PC-3 (cell line): Measurements from ENCODE around the gene SMARCA4. TPM values are rescaled to one million over a fixed set of nuclear protein-coding genes. Genes with fewer than 3 reads are reported as not detected.

ENCODE experiments used
- ATAC-seq: fragments of 200-7000 bp; cut with Tn5 transposase; 2 replicates; pipeline ENCODE4 v1.9.1; 2020; ENCODE audit warnings: mild to moderate bottlenecking, moderate library complexity
- BruUV-seq: library from RNA; stranded (reverse); fragments of 400-500 nt; replicated peaks from 2 replicates; lab custom pipeline; 2021; lab: Mats Ljungman, UMichigan
- CTCF ChIA-PET: fragments of 300-600 bp; sonication (Branson Sonifier 250); formaldehyde crosslinking; loops from one replicate; lab custom pipeline; 2022; ENCODE audit warnings: antibody characterized with exemption; lab: Charles Lee
- POLR2A ChIA-PET: fragments of 300-600 bp; sonication (Branson Sonifier 250); formaldehyde crosslinking; loops from one replicate; lab custom pipeline; 2022; ENCODE audit warnings: antibody characterized with exemption; ENCODE audit not compliant: unreplicated experiment; lab: Charles Lee
- DNase-seq: peaks from one replicate; pipeline ENCODE4 v3.0.0-alpha.2; 2015
- H2AFZ ChIP-seq: fragments of 300-600 bp; sonication (generic); 2 replicates; pipeline ENCODE4 v1.6.0; 2016; ENCODE audit warnings: antibody characterized with exemption, low read length
- H3F3A ChIP-seq: fragments of 300-600 bp; sonication (generic); one replicate; pipeline ENCODE4 v1.6.0; 2017; ENCODE audit warnings: antibody characterized with exemption, low read length, control low read depth, mild to moderate bottlenecking; ENCODE audit not compliant: unreplicated experiment
- H3K27ac ChIP-seq: fragments of 300-600 bp; sonication (generic); 2 replicates; pipeline ENCODE4 v1.5.1; 2016; ENCODE audit warnings: mild to moderate bottlenecking, low read length
- H3K27me3 ChIP-seq: fragments of 300-600 bp; sonication (generic); 2 replicates; pipeline ENCODE4 v1.6.1; 2016; ENCODE audit warnings: low read length, mixed read lengths
- H3K36me3 ChIP-seq: fragments of 300-600 bp; sonication (generic); 2 replicates; pipeline ENCODE4 v1.6.1; 2016; ENCODE audit warnings: low read depth, mixed run types, low read length, mixed read lengths
- H3K4me1 ChIP-seq: fragments of 300-600 bp; sonication (generic); 2 replicates; pipeline ENCODE4 v1.5.1; 2016; ENCODE audit warnings: low read length; ENCODE audit not compliant: insufficient read depth
- H3K4me2 ChIP-seq: fragments of 300-600 bp; sonication (generic); 2 replicates; pipeline ENCODE4 v1.6.0; 2016; ENCODE audit warnings: low read length
- H3K4me3 ChIP-seq: fragments of 300-600 bp; sonication (generic); 2 replicates; pipeline ENCODE4 v1.5.1; 2016; ENCODE audit warnings: mild to moderate bottlenecking, low read length, mixed read lengths
- H3K79me2 ChIP-seq: fragments of 300-600 bp; sonication (generic); 2 replicates; pipeline ENCODE4 v1.6.1; 2017; ENCODE audit warnings: low read length, mixed read lengths
- H3K9ac ChIP-seq: fragments of 300-600 bp; sonication (generic); 2 replicates; pipeline ENCODE4 v1.6.0; 2016; ENCODE audit warnings: mild to moderate bottlenecking, low read length
- H3K9me2 ChIP-seq: fragments of 300-600 bp; sonication (generic); replicated peaks from 2 replicates; pipeline ENCODE4 v1.6.1; 2016; ENCODE audit warnings: mixed run types, low read length, mixed read lengths
- H3K9me3 ChIP-seq: fragments of 300-600 bp; sonication (generic); 2 replicates; pipeline ENCODE4 v1.6.1; 2016; ENCODE audit warnings: low read length, mixed read lengths
- H4K20me1 ChIP-seq: fragments of 300-600 bp; sonication (generic); 2 replicates; pipeline ENCODE4 v1.6.1; 2016; ENCODE audit warnings: low read length, mixed read lengths
- EZH2 ChIP-seq: fragments of 300-600 bp; sonication (generic); IDR thresholded peaks from one replicate; pipeline ENCODE4 v1.6.1; 2017; ENCODE audit warnings: antibody characterized with exemption, mild to moderate bottlenecking, low read length; ENCODE audit not compliant: unreplicated experiment
- EZH2phosphoT487 ChIP-seq: fragments of 300-600 bp; sonication (generic); IDR thresholded peaks from 2 replicates; pipeline ENCODE4 v1.6.1; 2018; ENCODE audit warnings: mild to moderate bottlenecking, antibody characterized with exemption, low read length, borderline replicate concordance
- intact Hi-C: fragments of 100-400 bp; cut with micrococcal nuclease; formaldehyde crosslinking; loops from 2 replicates; pipeline ENCODE4 v1.9.0; 2023
- total RNA-seq: library from RNA; depleted of rRNA; stranded (reverse); fragments of >200 nt; gene quantifications from 2 replicates; pipeline ENCODE4 v1.2.3, GENCODE V29; 2014
- TF ChIP-seq, protein P1 (sequence below): fragments of 300-600 bp; sonication (generic); conservative IDR thresholded peaks from 2 replicates; pipeline ENCODE4 v1.5.1; 2017; ENCODE audit warnings: antibody characterized with exemption, low read depth, mild to moderate bottlenecking, low read length

Gene SMARCA4
- total RNA-seq, 1 experiment from 2014 or later = 197 TPM

DNA sequence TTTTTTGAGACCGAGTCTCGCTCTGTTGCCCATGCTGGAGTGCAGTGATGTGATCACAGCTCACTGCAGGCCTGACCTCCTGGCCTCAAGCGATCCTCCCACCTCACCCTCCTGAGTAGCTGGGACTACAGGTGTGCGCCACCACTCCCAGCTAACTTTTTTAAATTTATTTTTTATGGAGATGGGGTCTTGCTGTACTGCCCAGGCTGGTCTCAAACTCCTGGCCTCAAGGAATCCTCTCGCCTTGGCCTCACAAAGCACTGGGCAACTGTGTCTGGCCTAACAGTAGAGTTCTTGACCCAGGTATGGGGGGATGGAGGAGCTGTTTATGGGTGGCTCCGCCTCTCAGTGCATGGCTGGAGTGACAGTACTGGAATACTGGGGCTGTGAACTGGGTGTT, 59.6 kb downstream of the SMARCA4 start:
- H2AFZ ChIP-seq = no peak overlapping the region
- H3K9ac ChIP-seq = no peak overlapping the region
- no peak overlapping the region for H3K27ac ChIP-seq
- no peaks in the 10 kb centered on the region for H3F3A ChIP-seq
- no peak for ATAC-seq
- POLR2A ChIA-PET = no interaction called here
- CTCF ChIA-PET = interaction anchor here (0.7 kb wide), 1 partner anchor 78 kb away, joined by 8 read pairs; no protein-coding TSS in a partner anchor
- BruUV-seq = no TSS peak
- peaks cover 75% of the 10 kb centered on the region for H3K36me3 ChIP-seq
- intact Hi-C loops = no loop called here
- no peaks in the 10 kb centered on the region for H4K20me1 ChIP-seq
- TF ChIP-seq, protein P1, sequence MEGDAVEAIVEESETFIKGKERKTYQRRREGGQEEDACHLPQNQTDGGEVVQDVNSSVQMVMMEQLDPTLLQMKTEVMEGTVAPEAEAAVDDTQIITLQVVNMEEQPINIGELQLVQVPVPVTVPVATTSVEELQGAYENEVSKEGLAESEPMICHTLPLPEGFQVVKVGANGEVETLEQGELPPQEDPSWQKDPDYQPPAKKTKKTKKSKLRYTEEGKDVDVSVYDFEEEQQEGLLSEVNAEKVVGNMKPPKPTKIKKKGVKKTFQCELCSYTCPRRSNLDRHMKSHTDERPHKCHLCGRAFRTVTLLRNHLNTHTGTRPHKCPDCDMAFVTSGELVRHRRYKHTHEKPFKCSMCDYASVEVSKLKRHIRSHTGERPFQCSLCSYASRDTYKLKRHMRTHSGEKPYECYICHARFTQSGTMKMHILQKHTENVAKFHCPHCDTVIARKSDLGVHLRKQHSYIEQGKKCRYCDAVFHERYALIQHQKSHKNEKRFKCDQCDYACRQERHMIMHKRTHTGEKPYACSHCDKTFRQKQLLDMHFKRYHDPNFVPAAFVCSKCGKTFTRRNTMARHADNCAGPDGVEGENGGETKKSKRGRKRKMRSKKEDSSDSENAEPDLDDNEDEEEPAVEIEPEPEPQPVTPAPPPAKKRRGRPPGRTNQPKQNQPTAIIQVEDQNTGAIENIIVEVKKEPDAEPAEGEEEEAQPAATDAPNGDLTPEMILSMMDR = no peak
- TF ChIP-seq EZH2phosphoT487 (no peak), EZH2 (no peak)
- no peak overlapping the region for H3K4me2 ChIP-seq
- no peaks in the 10 kb centered on the region for H3K27me3 ChIP-seq
- no peak for DNase-seq
- no peaks in the 10 kb centered on the region for H3K9me3 ChIP-seq
- no peaks in the 10 kb centered on the region for H3K9me2 ChIP-seq
- H3K4me3 ChIP-seq = no peak overlapping the region
- H3K79me2 ChIP-seq = no peaks in the 10 kb centered on the region
- no peaks in the 10 kb centered on the region for H3K4me1 ChIP-seq

DNA sequence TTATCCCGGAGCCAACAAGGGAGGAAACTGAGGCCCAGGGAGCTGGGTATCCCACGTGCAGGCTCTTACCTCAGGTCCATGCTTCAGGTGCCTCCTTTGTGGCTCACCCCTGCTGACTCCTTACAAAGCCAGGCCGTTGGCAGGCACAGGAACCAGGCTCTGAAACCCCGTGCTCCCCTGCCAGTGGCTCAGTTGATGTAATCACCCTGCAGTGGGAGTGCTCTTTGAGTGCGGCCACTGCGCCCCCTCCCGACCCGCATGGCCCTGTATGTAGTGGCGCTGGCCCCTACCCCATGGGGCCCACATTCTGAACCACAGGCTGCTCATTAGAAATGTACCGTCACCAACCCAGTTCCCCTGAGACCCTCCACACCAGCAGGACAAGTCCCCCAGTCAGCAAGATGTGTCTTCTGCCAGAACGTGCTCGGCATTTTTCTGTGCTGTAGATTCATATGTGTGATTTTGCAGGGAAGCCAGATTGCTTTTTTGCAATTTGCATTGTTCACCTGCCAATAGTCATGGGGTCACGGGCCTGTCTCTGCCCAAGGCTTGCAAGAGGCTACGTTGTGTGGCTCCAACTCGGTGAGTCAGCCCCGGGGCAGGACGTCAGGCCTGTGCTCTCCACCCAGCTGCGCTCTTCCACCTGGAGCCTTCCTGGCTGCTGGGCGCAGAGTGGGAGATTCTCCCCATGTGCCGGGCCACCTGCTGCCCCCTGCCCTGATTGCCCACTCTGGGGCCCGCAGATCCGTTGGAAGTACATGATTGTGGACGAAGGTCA, 60.3 kb downstream of the SMARCA4 start:
- POLR2A ChIA-PET = no interaction called here
- Histone ChIP-seq H3K27ac (no peak overlapping the region), H3K4me3 (no peak overlapping the region), H3K9me2 (no peaks in the 10 kb centered on the region), H3K36me3 (peaks cover 75% of the 10 kb centered on the region), H3K4me1 (no peaks in the 10 kb centered on the region), H3F3A (no peaks in the 10 kb centered on the region), H3K9ac (no peak overlapping the region), H3K79me2 (no peaks in the 10 kb centered on the region), H2AFZ (no peak overlapping the region), H4K20me1 (no peaks in the 10 kb centered on the region), H3K27me3 (no peaks in the 10 kb centered on the region), H3K4me2 (no peak overlapping the region), H3K9me3 (no peaks in the 10 kb centered on the region)
- TF ChIP-seq, protein P1 = no peak
- TF ChIP-seq EZH2 (no peak), EZH2phosphoT487 (no peak)
- DNase-seq (no peak), ATAC-seq (no peak)
- CTCF ChIA-PET = interaction anchor here (0.7 kb wide), 1 partner anchor 79 kb away, joined by 8 read pairs; no protein-coding TSS in a partner anchor
- BruUV-seq = no TSS peak
- intact Hi-C loops = no loop called here

DNA sequence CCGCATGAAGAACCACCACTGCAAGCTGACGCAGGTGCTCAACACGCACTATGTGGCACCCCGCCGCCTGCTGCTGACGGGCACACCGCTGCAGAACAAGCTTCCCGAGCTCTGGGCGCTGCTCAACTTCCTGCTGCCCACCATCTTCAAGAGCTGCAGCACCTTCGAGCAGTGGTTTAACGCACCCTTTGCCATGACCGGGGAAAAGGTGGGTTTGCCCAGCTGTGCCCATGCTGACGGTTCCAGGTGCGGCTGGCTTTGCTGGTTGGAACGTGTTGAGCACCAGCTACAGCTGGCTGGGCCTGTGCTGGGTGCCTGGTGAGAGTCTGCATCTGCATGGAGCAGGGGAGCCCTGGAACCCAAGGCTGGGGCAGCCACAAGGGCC, 60.9 kb downstream of the SMARCA4 start:
- no peak overlapping the region for H3K4me3 ChIP-seq
- H3K79me2 ChIP-seq = no peaks in the 10 kb centered on the region
- no peaks in the 10 kb centered on the region for H3F3A ChIP-seq
- BruUV-seq = no TSS peak
- ChIA-PET POLR2A (no interaction called here), CTCF (no interaction called here)
- no peak overlapping the region for H3K4me2 ChIP-seq
- H3K27me3 ChIP-seq = no peaks in the 10 kb centered on the region
- H3K9ac ChIP-seq = no peak overlapping the region
- no peaks in the 10 kb centered on the region for H4K20me1 ChIP-seq
- intact Hi-C loops = no loop called here
- no peaks in the 10 kb centered on the region for H3K9me3 ChIP-seq
- no peak for DNase-seq
- no peaks in the 10 kb centered on the region for H3K4me1 ChIP-seq
- H2AFZ ChIP-seq = no peak overlapping the region
- no peak for ATAC-seq
- H3K27ac ChIP-seq = no peak overlapping the region
- H3K36me3 ChIP-seq = peaks cover 71% of the 10 kb centered on the region
- TF ChIP-seq EZH2phosphoT487 = no peak
- TF ChIP-seq, protein P1 = no peak
- no peak for TF ChIP-seq EZH2
- H3K9me2 ChIP-seq = no peaks in the 10 kb centered on the region
